HCT116 (cell line): ENCODE results near the gene KCNN3. TPM values are rescaled to one million over a fixed set of nuclear protein-coding genes. Genes with fewer than 3 reads are reported as not detected.

Experiments used
- ATAC-seq: fragments of 200-7000 bp; cut with Tn5 transposase; 2 replicates; pipeline ENCODE4 v1.9.1; 2020; ENCODE audit warnings: mild to moderate bottlenecking, moderate library complexity
- BruUV-seq: library from RNA; stranded (reverse); fragments of 400-500 nt; replicated peaks from 2 replicates; lab custom pipeline; 2021; lab: Mats Ljungman, UMichigan
- CTCF ChIA-PET: fragments of 300-600 bp; sonication (Branson Sonifier 250); formaldehyde crosslinking; loops from one replicate; lab custom pipeline; 2021; ENCODE audit warnings: antibody characterized with exemption; lab: Charles Lee
- POLR2A ChIA-PET: fragments of 300-600, 350-600 bp; sonication (Branson Sonifier 250); formaldehyde crosslinking; loops from one replicate; lab custom pipeline; 2021; ENCODE audit warnings: antibody characterized with exemption; lab: Charles Lee
- RAD21 ChIA-PET, 2 experiments: fragments of 300-600 bp; sonication (Branson Sonifier 250); formaldehyde crosslinking; loops; one replicate each; lab custom pipeline; 2023; ENCODE audit warnings: low total read pairs in 2 of 2; ENCODE audit not compliant: uncharacterized antibody in 2 of 2, unreplicated experiment in 2 of 2, low non-redundant PET in 1 of 2; lab: Charles Lee
- DNase-seq: peaks from one replicate; pipeline ENCODE4 v3.0.0-alpha.2; 2010; ENCODE audit warnings: low read depth, low spot score
- H2AFZ ChIP-seq: fragments of 200-600 bp; shearing (Covaris generic), sonication (generic); 2 replicates; pipeline ENCODE4 v1.6.1; 2017; ENCODE audit warnings: low read depth, mixed run types, mixed read lengths, antibody characterized with exemption, low read length; ENCODE audit not compliant: poor library complexity, severe bottlenecking
- H3K27ac ChIP-seq: 2 replicates; pipeline ENCODE4 v1.5.1; 2012; ENCODE audit warnings: low read depth, low read length
- H3K27me3 ChIP-seq: fragments of 200-600 bp; sonication (generic); 2 replicates; pipeline ENCODE4 v1.6.1; 2016; ENCODE audit warnings: mixed run types, low read length, mixed read lengths; ENCODE audit not compliant: insufficient read depth
- H3K36me3 ChIP-seq, 2 experiments: fragments of 200-500 bp in 1 of 2; fragments of 200-600 bp in 1 of 2; sonication (Bioruptor generic) in 1 of 2; sonication (generic) in 1 of 2; 2 replicates each; pipeline versions ENCODE4 v1.5.1 to v1.6.1; 2014 to 2016; ENCODE audit warnings: low read length in 2 of 2, inconsistent platforms in 1 of 2, mixed read lengths in 1 of 2, mixed run types in 1 of 2; ENCODE audit not compliant: insufficient read depth in 2 of 2, control insufficient read depth in 1 of 2
- H3K4me1 ChIP-seq, 2 experiments: fragments of 200-600 bp in 1 of 2; sonication (generic) in 1 of 2; 2 replicates each; pipeline versions ENCODE4 v1.5.1 to v1.6.1; 2012 to 2017; ENCODE audit warnings: low read length in 2 of 2, inconsistent platforms in 1 of 2, mild to moderate bottlenecking in 1 of 2, mixed read lengths in 1 of 2, mixed run types in 1 of 2, moderate library complexity in 1 of 2; ENCODE audit not compliant: insufficient read depth in 2 of 2, control insufficient read depth in 1 of 2
- H3K4me2 ChIP-seq: fragments of 200-600 bp; sonication (generic); 2 replicates; pipeline ENCODE4 v1.6.1; 2017; ENCODE audit warnings: mixed run types, low read length, mixed read lengths
- H3K4me3 ChIP-seq, 2 experiments: fragments of 200-600 bp in 1 of 2; sonication (generic) in 1 of 2; replicated peaks in 1 of 2; 2 replicates each; pipeline ENCODE4 v1.5.1; 2011 to 2016; ENCODE audit warnings: low read length in 2 of 2, control low read depth in 1 of 2, low read depth in 1 of 2, mild to moderate bottlenecking in 1 of 2, mixed read lengths in 1 of 2, mixed run types in 1 of 2
- H3K79me2 ChIP-seq: fragments of 200-600 bp; sonication (generic); 2 replicates; pipeline ENCODE4 v1.6.1; 2017; ENCODE audit warnings: mild to moderate bottlenecking, mixed run types, low read length, moderate library complexity, mixed read lengths; ENCODE audit not compliant: insufficient read depth
- H3K9ac ChIP-seq: fragments of 200-600 bp; sonication (generic); 2 replicates; pipeline ENCODE4 v1.6.1; 2016; ENCODE audit warnings: low read length, mixed read lengths
- H3K9me2 ChIP-seq: fragments of 200-600 bp; sonication (generic), shearing (Covaris generic); 2 replicates; pipeline ENCODE4 v1.6.1; 2017; ENCODE audit warnings: mixed run types, mild to moderate bottlenecking, moderate library complexity; ENCODE audit not compliant: insufficient read depth
- H3K9me3 ChIP-seq, 2 experiments: fragments of 200-500 bp in 1 of 2; fragments of 200-600 bp in 1 of 2; sonication (Bioruptor generic) in 1 of 2; sonication (generic) in 1 of 2; 2 replicates each; pipeline ENCODE4 v1.6.1; 2014 to 2017; ENCODE audit warnings: low read length in 2 of 2, mixed read lengths in 2 of 2, inconsistent platforms in 1 of 2, low read depth in 1 of 2, mild to moderate bottlenecking in 1 of 2, mixed run types in 1 of 2, moderate library complexity in 1 of 2; ENCODE audit not compliant: control insufficient read depth in 1 of 2, insufficient read depth in 1 of 2
- H4K20me1 ChIP-seq: fragments of 200-600 bp; sonication (generic), shearing (Covaris generic); 2 replicates; pipeline ENCODE4 v1.6.1; 2017; ENCODE audit warnings: mixed run types, mild to moderate bottlenecking, moderate library complexity; ENCODE audit not compliant: insufficient read depth
- CBX3 ChIP-seq: IDR thresholded peaks from 2 replicates; pipeline ENCODE4 v1.6.1; 2012; ENCODE audit warnings: low read depth
- CEBPB ChIP-seq: IDR thresholded peaks from 2 replicates; pipeline ENCODE4 v1.6.1; 2012; ENCODE audit warnings: low read depth
- EZH2 ChIP-seq: fragments of 200-600 bp; sonication (generic); IDR thresholded peaks from 2 replicates; pipeline ENCODE4 v1.6.1; 2017; ENCODE audit warnings: antibody characterized with exemption, mixed run types
- EZH2phosphoT487 ChIP-seq: fragments of 200-600 bp; IDR thresholded peaks from 2 replicates; pipeline ENCODE4 v1.6.1; 2018; ENCODE audit warnings: antibody characterized with exemption, borderline replicate concordance
- JUND ChIP-seq: IDR thresholded peaks from 2 replicates; pipeline ENCODE4 v1.6.1; 2012
- POLR2AphosphoS5 ChIP-seq: IDR thresholded peaks from 2 replicates; pipeline ENCODE4 v1.6.1; 2011; ENCODE audit warnings: mild to moderate bottlenecking, low read depth, low read length, moderate library complexity
- RAD21 ChIP-seq: IDR thresholded peaks from 2 replicates; pipeline ENCODE4 v1.6.1; 2012; ENCODE audit warnings: low read depth, mild to moderate bottlenecking
- SIN3A ChIP-seq: IDR thresholded peaks from 2 replicates; pipeline ENCODE4 v1.6.1; 2012; ENCODE audit warnings: low read depth
- SP1 ChIP-seq: IDR thresholded peaks from 2 replicates; pipeline ENCODE4 v1.6.1; 2012; ENCODE audit warnings: low read depth
- SRF ChIP-seq: IDR thresholded peaks from 2 replicates; pipeline ENCODE4 v1.6.1; 2012; ENCODE audit warnings: low read depth
- TCF7L2 ChIP-seq: IDR thresholded peaks from 2 replicates; pipeline ENCODE4 v1.7.0; 2011; ENCODE audit warnings: borderline replicate concordance, inconsistent platforms; ENCODE audit not compliant: insufficient read depth, insufficient read length; ENCODE audit errors: extremely low read depth
- ZFX ChIP-seq: fragments of 450-650 bp; IDR thresholded peaks from 2 replicates; pipeline ENCODE4 v1.6.1; 2017
- intact Hi-C: fragments of 100-400 bp; cut with micrococcal nuclease; formaldehyde crosslinking; loops from 2 replicates; pipeline ENCODE4 v1.10.0; 2022
- total RNA-seq: library from RNA; stranded (reverse); gene quantifications from one replicate; pipeline ENCODE4 v1.2.1, GENCODE V29; 2021; ENCODE audit not compliant: unreplicated experiment
- TF ChIP-seq, protein P1 (sequence below): IDR thresholded peaks from 2 replicates; pipeline ENCODE4 v1.6.1; 2012
- TF ChIP-seq, protein P2 (sequence below), 3 experiments: fragments of 200-600 bp in 1 of 3; sonication (generic) in 1 of 3; IDR thresholded peaks in 2 of 3; conservative IDR thresholded peaks in 1 of 3; 2 replicates each; pipeline ENCODE4 v1.5.1; 2012 to 2017; ENCODE audit warnings: low read depth in 2 of 3, low read length in 2 of 3, antibody characterized with exemption in 1 of 3, borderline replicate concordance in 1 of 3, control low read depth in 1 of 3, mild to moderate bottlenecking in 1 of 3, mixed read lengths in 1 of 3, mixed run types in 1 of 3, moderate library complexity in 1 of 3; ENCODE audit not compliant: insufficient read depth in 1 of 3
- TF ChIP-seq, protein P3 (sequence below): IDR thresholded peaks from 2 replicates; pipeline ENCODE4 v1.6.1; 2012

KCNN3 gene
- total RNA-seq, 1 experiment from 2014 or later, result 1.1 TPM

DNA sequence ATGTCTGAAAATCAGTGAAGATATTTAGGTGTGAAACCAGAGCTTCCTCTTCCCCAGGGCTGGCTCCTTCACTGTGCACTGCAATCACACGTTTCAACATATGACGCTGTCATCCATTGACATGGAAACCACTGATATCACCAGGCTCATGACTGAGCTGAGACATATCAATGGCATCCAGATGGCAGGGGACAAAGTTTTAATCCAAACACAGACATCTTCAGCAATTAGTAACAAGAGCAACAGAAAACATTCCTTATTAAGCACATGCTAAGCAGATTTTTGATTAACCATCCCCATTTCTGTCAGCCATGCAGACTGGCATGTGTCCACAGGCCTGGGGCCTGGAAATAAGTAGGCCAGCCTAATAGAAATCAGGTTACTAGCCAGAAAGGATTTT lies 154.1 kb downstream of the KCNN3 start:
- H3K9me3 ChIP-seq, result no peaks in the 10 kb centered on the region
- CTCF ChIA-PET, result no interaction called here
- H3K4me3 ChIP-seq, result no peak overlapping the region
- no TSS peak for BruUV-seq
- ATAC-seq (no peak), DNase-seq (no peak)
- H3K27ac ChIP-seq, result no peak overlapping the region
- H3K27me3 ChIP-seq, result no peaks in the 10 kb centered on the region
- H3K36me3 ChIP-seq, result no peaks in the 10 kb centered on the region
- intact Hi-C loops, result no loop called here
- no peak overlapping the region for H3K4me2 ChIP-seq
- no peaks in the 10 kb centered on the region; the same call in 1 of the 2 replicates for H3K9me2 ChIP-seq
- no peaks in the 10 kb centered on the region for H3K79me2 ChIP-seq
- no peak overlapping the region for H3K9ac ChIP-seq
- no peaks in the 10 kb centered on the region for H3K4me1 ChIP-seq
- no peak for TF ChIP-seq SRF
- no peak for TF ChIP-seq CBX3
- no peak for TF ChIP-seq EZH2phosphoT487
- no peak for TF ChIP-seq SP1
- TF ChIP-seq, protein P1, sequence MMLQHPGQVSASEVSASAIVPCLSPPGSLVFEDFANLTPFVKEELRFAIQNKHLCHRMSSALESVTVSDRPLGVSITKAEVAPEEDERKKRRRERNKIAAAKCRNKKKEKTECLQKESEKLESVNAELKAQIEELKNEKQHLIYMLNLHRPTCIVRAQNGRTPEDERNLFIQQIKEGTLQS, result no peak
- TF ChIP-seq EZH2, result no peak
- TF ChIP-seq, protein P2, sequence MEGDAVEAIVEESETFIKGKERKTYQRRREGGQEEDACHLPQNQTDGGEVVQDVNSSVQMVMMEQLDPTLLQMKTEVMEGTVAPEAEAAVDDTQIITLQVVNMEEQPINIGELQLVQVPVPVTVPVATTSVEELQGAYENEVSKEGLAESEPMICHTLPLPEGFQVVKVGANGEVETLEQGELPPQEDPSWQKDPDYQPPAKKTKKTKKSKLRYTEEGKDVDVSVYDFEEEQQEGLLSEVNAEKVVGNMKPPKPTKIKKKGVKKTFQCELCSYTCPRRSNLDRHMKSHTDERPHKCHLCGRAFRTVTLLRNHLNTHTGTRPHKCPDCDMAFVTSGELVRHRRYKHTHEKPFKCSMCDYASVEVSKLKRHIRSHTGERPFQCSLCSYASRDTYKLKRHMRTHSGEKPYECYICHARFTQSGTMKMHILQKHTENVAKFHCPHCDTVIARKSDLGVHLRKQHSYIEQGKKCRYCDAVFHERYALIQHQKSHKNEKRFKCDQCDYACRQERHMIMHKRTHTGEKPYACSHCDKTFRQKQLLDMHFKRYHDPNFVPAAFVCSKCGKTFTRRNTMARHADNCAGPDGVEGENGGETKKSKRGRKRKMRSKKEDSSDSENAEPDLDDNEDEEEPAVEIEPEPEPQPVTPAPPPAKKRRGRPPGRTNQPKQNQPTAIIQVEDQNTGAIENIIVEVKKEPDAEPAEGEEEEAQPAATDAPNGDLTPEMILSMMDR (IDR thresholded peaks at IDR 0.05 in 2 of 3, conservative IDR thresholded peaks at IDR 0.05 in 1 of 3; ENCODE audit: borderline replicate concordance in 1 of 3, insufficient read depth in 1 of 3, low read depth in 2 of 3, low read length in 2 of 3), result no peak
- no peak for TF ChIP-seq ZFX
- TF ChIP-seq JUND, result no peak
- TF ChIP-seq SIN3A, result no peak
- TF ChIP-seq POLR2AphosphoS5, result no peak
- TF ChIP-seq, protein P3, sequence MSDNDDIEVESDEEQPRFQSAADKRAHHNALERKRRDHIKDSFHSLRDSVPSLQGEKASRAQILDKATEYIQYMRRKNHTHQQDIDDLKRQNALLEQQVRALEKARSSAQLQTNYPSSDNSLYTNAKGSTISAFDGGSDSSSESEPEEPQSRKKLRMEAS, result no peak
- TF ChIP-seq RAD21, result no peak
- TF ChIP-seq TCF7L2, result no peak
- TF ChIP-seq CEBPB, result no peak
- TF ChIP-seq, all 23 proteins: peak for 0
- POLR2A ChIA-PET, result no interaction called here
- H4K20me1 ChIP-seq, result no peaks in the 10 kb centered on the region
- H2AFZ ChIP-seq, result no peak overlapping the region
- RAD21 ChIA-PET, result no interaction called here
